Measurements from ENCODE around the gene S100P.
"Not testable (repeated sequence)": the region's sequence is repeated elsewhere in the genome, so short reads cannot be mapped to it uniquely, and the experiment has no call there.

Gene S100P

DNA sequence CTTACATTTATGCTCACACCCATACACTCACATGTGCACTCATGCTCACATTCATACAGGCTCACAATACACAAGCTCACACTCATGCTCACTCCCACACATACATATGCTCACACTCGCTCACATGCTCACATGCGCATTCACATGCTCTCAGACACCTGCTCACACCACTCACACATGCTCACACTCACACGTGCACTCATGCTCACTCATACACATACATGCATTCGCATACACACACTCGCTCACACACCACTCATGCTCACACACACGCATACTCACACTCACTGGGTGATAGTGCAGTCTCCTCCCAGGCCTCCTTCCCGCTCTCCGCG is 28.4 kb upstream of the S100P start:
- TF ChIP-seq, protein P1, sequence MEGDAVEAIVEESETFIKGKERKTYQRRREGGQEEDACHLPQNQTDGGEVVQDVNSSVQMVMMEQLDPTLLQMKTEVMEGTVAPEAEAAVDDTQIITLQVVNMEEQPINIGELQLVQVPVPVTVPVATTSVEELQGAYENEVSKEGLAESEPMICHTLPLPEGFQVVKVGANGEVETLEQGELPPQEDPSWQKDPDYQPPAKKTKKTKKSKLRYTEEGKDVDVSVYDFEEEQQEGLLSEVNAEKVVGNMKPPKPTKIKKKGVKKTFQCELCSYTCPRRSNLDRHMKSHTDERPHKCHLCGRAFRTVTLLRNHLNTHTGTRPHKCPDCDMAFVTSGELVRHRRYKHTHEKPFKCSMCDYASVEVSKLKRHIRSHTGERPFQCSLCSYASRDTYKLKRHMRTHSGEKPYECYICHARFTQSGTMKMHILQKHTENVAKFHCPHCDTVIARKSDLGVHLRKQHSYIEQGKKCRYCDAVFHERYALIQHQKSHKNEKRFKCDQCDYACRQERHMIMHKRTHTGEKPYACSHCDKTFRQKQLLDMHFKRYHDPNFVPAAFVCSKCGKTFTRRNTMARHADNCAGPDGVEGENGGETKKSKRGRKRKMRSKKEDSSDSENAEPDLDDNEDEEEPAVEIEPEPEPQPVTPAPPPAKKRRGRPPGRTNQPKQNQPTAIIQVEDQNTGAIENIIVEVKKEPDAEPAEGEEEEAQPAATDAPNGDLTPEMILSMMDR (IDR thresholded peaks at IDR 0.05; ENCODE audit: low read depth, low read length): no peak
- DNase-seq (ENCODE audit: extremely low read depth, low read depth): no peak

DNA sequence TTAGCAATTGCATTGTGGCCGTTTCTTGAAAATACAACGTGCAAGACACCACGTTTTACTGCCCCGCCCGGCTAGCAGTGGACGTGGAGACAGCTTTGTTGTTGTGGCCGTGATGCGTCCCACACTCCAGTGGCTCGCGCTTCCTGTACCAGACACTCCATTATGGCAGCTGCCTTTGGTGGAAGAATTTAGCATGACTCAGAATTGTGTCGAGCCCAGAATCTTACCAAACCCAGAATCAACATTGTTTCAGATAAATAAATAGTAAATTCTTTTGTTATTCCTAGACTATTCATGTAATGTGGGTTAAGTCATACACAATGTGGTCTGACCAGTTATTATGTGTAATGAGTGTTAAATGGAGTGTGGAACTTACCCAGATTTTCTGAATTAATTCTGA is 25.3 kb upstream of the S100P start:
- DNase-seq (ENCODE audit: extremely low read depth, low read depth): no peak
- TF ChIP-seq, protein P1 (IDR thresholded peaks at IDR 0.05; ENCODE audit: low read depth, low read length): no peak

DNA sequence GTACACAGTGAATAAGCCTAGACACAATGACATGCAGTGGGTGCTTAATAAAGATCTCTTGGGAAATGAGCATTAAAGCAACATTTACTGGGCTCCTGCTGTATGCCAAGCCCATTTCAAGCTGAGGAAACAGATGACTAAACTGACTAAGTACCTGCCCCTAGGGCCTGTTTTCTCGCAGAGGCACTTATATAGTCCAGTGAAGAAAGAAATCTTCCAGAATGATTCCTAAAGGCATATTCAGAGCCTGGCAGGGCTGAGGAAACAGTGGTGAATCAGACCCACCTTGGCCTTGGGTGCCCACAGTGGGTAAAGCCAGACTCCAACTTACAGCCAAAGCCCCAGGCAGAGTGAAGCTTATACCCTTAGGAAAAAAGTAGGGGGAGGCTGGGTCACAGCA is 22.0 kb upstream of the S100P start:
- TF ChIP-seq, protein P1 (IDR thresholded peaks at IDR 0.05; ENCODE audit: low read depth, low read length): no peak
- no peak for DNase-seq (ENCODE audit: extremely low read depth, low read depth)

DNA sequence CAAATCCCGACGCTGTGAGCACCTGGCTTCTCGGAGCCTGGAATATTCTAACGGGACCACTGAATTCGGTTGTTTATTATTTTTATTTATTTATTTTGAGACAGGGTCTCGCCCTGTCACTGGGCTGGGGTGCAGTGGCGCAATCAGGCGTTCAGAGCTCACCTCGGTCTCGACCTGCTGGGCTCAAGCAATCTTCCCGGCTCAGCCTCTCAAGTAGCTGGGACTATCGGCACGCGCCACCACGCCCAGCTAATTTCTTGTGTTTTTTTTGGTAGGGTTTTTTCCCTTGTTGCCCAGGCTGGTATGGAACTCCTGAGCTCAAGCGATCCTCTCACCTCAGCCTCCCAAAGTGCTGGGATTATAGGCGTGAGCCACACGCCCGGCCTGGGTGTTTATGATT is 21.5 kb upstream of the S100P start:
- TF ChIP-seq, protein P1 (IDR thresholded peaks at IDR 0.05; ENCODE audit: low read depth, low read length): no peak

DNA sequence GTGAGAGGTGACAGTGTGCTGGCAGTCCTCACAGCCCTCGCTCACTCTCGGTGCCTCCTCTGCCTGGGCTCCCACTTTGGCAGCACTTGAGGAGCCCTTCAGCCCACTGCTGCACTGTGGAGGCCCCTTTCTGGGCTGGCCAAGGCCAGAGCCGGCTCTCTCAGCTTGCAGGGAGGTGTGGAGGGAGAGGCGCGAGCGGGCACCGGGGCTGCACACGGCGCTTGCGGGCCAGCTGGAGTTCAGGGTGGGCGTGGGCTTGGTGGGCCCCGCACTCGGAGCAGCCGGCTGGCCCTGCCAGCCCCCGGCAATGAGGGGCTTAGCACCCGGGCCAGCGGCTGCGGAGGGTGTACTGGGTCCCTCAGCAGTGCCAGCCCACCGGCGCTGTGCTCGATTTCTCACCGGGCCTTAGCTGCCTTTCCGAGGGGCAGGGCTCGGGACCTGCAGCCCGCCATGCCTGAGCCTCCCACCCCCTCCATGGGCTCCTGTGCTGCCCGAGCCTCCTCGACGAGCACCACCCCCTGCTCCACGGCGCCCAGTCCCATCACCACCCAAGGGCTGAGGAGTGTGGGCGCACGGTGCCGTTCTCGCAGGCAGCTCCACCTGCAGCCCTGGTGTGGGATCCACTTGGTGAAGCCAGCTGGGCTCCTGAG is 21.0 kb upstream of the S100P start:
- DNase-seq (ENCODE audit: extremely low read depth, low read depth): not testable (repeated sequence)

More for the DNA sequence above, 21.5 kb upstream of the S100P start:
- DNase-seq (ENCODE audit: extremely low read depth, low read depth): no peak

DNA sequence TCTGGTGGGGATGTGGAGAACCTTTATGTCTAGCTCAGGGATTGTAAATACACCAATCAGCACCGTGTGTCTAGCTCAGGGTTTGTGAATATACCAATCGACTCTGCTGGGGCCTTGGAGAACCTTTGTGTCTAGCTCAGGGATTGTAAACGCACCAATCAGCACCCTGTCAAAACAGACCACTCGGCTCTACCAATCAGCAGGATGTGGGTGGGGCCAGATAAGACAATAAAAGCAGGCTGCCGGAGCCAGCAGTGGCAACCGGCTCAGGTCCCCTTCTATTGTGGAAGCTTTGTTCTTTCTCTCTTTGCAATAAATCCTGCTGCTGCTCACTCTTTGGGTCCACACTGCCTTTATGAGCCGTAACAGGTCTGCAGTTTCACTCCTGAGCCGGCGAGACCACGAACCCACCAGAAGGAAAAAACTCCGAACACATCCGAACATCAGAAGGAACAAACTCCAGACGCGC is 20.5 kb upstream of the S100P start:
- DNase-seq (ENCODE audit: extremely low read depth, low read depth): not testable (repeated sequence)

DNA sequence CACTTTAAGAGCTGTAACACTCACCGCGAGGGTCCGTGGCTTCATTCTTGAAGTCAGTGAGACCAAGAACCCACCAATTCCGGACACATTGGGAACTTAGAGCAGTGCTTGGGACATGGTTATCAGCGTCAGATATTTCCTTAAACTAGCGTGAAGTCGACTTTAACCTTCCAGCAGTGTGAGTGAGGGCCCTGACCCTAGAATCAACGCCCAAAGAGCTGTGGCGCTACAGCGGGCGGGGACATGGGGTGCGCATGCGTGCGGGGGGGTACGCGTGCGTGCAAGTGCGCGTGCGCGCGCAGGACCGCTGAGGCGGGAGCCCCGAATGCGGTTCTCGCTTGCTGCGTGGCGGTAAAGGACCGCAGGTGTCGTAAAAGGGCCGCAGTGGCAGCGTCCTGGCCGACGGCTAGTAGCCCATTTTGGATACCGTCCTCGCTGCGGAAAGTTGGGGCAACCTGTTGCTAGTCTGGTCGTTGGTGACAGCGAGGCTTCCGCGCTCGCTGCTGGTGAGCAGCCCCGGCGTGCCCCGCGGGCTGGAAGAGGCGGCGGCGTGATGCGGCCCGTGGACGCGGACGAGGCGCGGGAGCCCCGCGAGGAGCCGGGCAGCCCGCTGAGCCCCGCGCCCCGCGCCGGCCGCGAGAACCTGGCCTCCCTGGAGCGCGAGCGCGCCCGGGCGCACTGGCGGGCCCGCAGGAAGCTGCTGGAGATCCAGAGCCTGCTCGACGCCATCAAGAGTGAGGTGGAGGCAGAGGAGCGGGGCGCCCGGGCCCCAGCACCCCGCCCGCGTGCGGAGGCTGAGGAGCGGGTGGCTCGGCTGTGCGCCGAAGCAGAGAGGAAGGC is 19.8 kb upstream of the S100P start:
- peak; percentile 88 for DNase-seq (ENCODE audit: extremely low read depth, low read depth)
- TF ChIP-seq, protein P1 (IDR thresholded peaks at IDR 0.05; ENCODE audit: low read depth, low read length): no peak; the same call in 1 of the 2 replicates

DNA sequence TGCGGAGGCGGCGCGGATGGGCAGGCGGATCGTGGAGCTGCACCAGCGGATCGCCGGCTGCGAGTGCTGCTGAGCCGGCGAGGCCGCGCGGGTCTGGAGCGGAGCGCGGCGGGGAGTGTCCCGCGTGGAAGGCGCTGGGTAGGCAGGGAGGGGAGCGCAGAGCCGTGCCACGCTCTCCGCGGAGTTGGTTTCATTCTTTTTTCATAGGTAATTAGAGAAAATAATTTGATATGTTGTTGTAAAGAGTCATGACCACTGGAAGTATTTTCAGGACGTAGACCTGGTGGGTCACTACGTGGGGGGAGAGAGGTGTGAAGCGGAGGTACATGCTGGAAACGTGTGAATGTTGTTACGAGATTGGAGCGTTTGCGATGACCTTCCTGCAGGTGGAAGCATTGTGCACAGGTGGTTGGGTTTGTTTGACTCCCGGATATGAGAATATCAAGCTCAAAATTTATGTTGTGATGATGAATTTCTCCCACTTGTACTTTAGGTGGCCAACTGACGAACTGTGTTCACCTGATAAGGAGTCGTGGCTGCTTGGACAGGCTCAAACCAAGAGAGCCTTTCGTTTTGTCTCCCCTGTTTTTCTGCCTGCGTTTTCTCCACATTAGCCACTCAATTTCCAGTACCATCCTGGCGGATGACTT is 19.1 kb upstream of the S100P start:
- TF ChIP-seq, protein P1 (IDR thresholded peaks at IDR 0.05; ENCODE audit: low read depth, low read length): peak; percentile 27
- DNase-seq (ENCODE audit: extremely low read depth, low read depth): no peak

Data from AG09319 (cell line).